OCI-LY7 (cell line): Measurements from ENCODE around the gene DCAF5.

Source experiments
- CTCF ChIP-seq: fragments of 200-600 bp; sonication (generic); conservative IDR thresholded peaks from 2 replicates; pipeline ENCODE4 v1.5.1; 2014; ENCODE audit warnings: mild to moderate bottlenecking, antibody characterized with exemption, low read length, moderate library complexity, mixed read lengths
- EZH2phosphoT487 ChIP-seq: fragments of 200-600 bp; sonication (generic); IDR thresholded peaks from 2 replicates; pipeline ENCODE4 v1.6.1; 2018; ENCODE audit warnings: low read depth, borderline replicate concordance, mild to moderate bottlenecking, mixed run types, antibody characterized with exemption, low read length, moderate library complexity, mixed read lengths

GRCh38 chr14:69003626-69004025, 149.3 kb downstream of the DCAF5 start:
- no peak for TF ChIP-seq CTCF
- TF ChIP-seq EZH2phosphoT487: no peak
